BE2C (cell line): ENCODE measurements around the gene MORC3.
A peak's percentile ranks its signal among the peaks of the same experiment; 100 is the strongest.

Experiments
- DNase-seq: peaks from one replicate; pipeline ENCODE4 v3.0.0-alpha.2; 2020
- H3K27me3 ChIP-seq: fragments of 250-450 bp; sonication (Bioruptor Pico); 2 replicates; pipeline ENCODE4 v1.5.1; 2020; ENCODE audit warnings: mild to moderate bottlenecking
- H3K36me3 ChIP-seq: fragments of 250-450 bp; sonication (Bioruptor Pico); 2 replicates; pipeline ENCODE4 v1.5.1; 2020; ENCODE audit warnings: mild to moderate bottlenecking
- H3K4me1 ChIP-seq: fragments of 250-450 bp; sonication (Bioruptor Pico); 2 replicates; pipeline ENCODE4 v1.5.1; 2020
- H3K4me3 ChIP-seq: 2 replicates; pipeline ENCODE4 v1.5.1; 2011; ENCODE audit warnings: low read depth, low read length
- H3K9me3 ChIP-seq: fragments of 250-450 bp; sonication (Bioruptor Pico); 2 replicates; pipeline ENCODE4 v1.5.1; 2020
- CTCF ChIP-seq: IDR thresholded peaks from 2 replicates; pipeline ENCODE4 v1.5.1; 2012; ENCODE audit warnings: mild to moderate bottlenecking, low read depth, low read length

MORC3 gene

GRCh38 chr21:36424592-36424991 is 104.6 kb downstream of the MORC3 start:
- H3K4me1 ChIP-seq, result no peaks in the 10 kb centered on the region; the same call in 1 of the 2 replicates
- TF ChIP-seq CTCF, result no peak
- no peaks in the 10 kb centered on the region for H3K36me3 ChIP-seq
- no peak overlapping the region for H3K4me3 ChIP-seq
- H3K27me3 ChIP-seq, result no peaks in the 10 kb centered on the region
- no peak for DNase-seq
- H3K9me3 ChIP-seq, result no peaks in the 10 kb centered on the region

- Histone ChIP-seq H3K27me3 (no peaks in the 10 kb centered on the region), H3K4me1 (no peaks in the 10 kb centered on the region; the same call in 1 of the 2 replicates), H3K9me3 (no peaks in the 10 kb centered on the region), H3K4me3 (no peak overlapping the region), H3K36me3 (no peaks in the 10 kb centered on the region)
- TF ChIP-seq CTCF, result no peak
- DNase-seq, result peak; percentile 21
Observed at GRCh38 chr21:36425286-36425685, 105.3 kb downstream of the MORC3 start.
